Activated CD8-positive, alpha-beta memory T cell treated with anti-CD3 and anti-CD28 coated beads for 4 hours (primary cell): Measurements from ENCODE around the gene UBE2Q1.

Source experiments
- DNase-seq, 2 donors: peaks; one replicate each; pipeline ENCODE4 v3.0.0-alpha.2; 2020; ENCODE audit warnings: low read depth in 2 of 2

UBE2Q1 gene

GRCh38 chr1:154503898-154504297 is 54.6 kb downstream of the UBE2Q1 start:
- no peak for DNase-seq

GRCh38 chr1:154502744-154503115 is 55.7 kb downstream of the UBE2Q1 start:
- DNase-seq = no peak

- no peak for DNase-seq
Observed at GRCh38 chr1:154502066-154502743, 56.3 kb downstream of the UBE2Q1 start, which contains the start of the genes SHE and TDRD10. SHE (minus strand) TSS chr1:154502412; CDS start chr1:154502026, 386 bp downstream. TDRD10 (plus strand) TSS chr1:154502219; CDS start chr1:154506904, 4,685 bp downstream.

GRCh38 chr1:154501423-154502065 is 56.9 kb downstream of the UBE2Q1 start:
- DNase-seq = no peak

- DNase-seq = no peak
Observed at GRCh38 chr1:154500533-154500932, 57.9 kb downstream of the UBE2Q1 start.

- no peak for DNase-seq
Observed at GRCh38 chr1:154499446-154499845, 59.0 kb downstream of the UBE2Q1 start.
